HepG2 (cell line): ENCODE results near the gene WWC1. TPM values are rescaled to one million over a fixed set of nuclear protein-coding genes. Genes with fewer than 3 reads are reported as not detected.

ENCODE experiments used
- ARID3A ChIP-seq: IDR thresholded peaks from 2 replicates; pipeline ENCODE4 v1.6.1; 2012; ENCODE audit warnings: low read depth, low read length, improper control_type of control experiment
- ASH2L ChIP-seq: fragments of 300-600, 200-600 bp; sonication (generic); IDR thresholded peaks from 2 replicates; pipeline ENCODE4 v1.7.0; 2017; ENCODE audit warnings: low read depth, mild to moderate bottlenecking, moderate library complexity, mixed read lengths, low read length; ENCODE audit not compliant: insufficient read length
- ATF3 ChIP-seq: sonication (generic); formaldehyde crosslinking; IDR thresholded peaks from 2 replicates; pipeline ENCODE4 v1.4.0; 2020; ENCODE audit warnings: missing genetic modification reagents
- GATAD2A ChIP-seq: IDR thresholded peaks from 2 replicates; pipeline ENCODE4 v1.6.1; 2016
- GZF1 ChIP-seq: sonication (generic); formaldehyde crosslinking; IDR thresholded peaks from 2 replicates; pipeline ENCODE4 v1.5.1; 2020; ENCODE audit warnings: mild to moderate bottlenecking, missing genetic modification reagents
- KDM5A ChIP-seq: fragments of 200-600 bp; sonication (generic); IDR thresholded peaks from 2 replicates; pipeline ENCODE4 v1.7.0; 2018; ENCODE audit warnings: antibody characterized with exemption, mild to moderate bottlenecking, low read length, borderline replicate concordance
- NR2F1 ChIP-seq, 2 experiments: fragments of 450-650 bp in 1 of 2; formaldehyde crosslinking in 1 of 2; IDR thresholded peaks; 2 replicates each; pipeline versions ENCODE4 v1.5.0 to v1.6.1; 2016 to 2020; ENCODE audit warnings: mild to moderate bottlenecking in 1 of 2, missing compliant biosample characterization in 1 of 2, missing genetic modification reagents in 1 of 2, moderate library complexity in 1 of 2
- RXRB ChIP-seq: IDR thresholded peaks from 2 replicates; pipeline ENCODE4 v1.6.1; 2016; ENCODE audit warnings: borderline replicate concordance, missing genetic modification reagents, missing compliant biosample characterization
- SIX4 ChIP-seq: sonication (generic); formaldehyde crosslinking; IDR thresholded peaks from 2 replicates; pipeline ENCODE4 v1.4.0; 2020; ENCODE audit warnings: missing genetic modification reagents
- SP5 ChIP-seq: IDR thresholded peaks from 2 replicates; pipeline ENCODE4 v1.6.1; 2016; ENCODE audit warnings: low read depth, borderline replicate concordance
- YY1 ChIP-seq: IDR thresholded peaks from 2 replicates; pipeline ENCODE4 v1.6.1; 2011; ENCODE audit warnings: low read length, low read depth, moderate library complexity, mild to moderate bottlenecking; ENCODE audit not compliant: insufficient read depth, insufficient replicate concordance
- ZBTB34 ChIP-seq: sonication (generic); formaldehyde crosslinking; IDR thresholded peaks from 2 replicates; pipeline ENCODE4 v1.8.0; 2022; ENCODE audit warnings: mild to moderate bottlenecking, missing genetic modification reagents
- ZBTB43 ChIP-seq: sonication (generic); formaldehyde crosslinking; conservative IDR thresholded peaks from 2 replicates; pipeline ENCODE4 v1.4.0; 2020; ENCODE audit warnings: missing genetic modification reagents
- ZFP41 ChIP-seq: sonication (generic); formaldehyde crosslinking; IDR thresholded peaks from 2 replicates; pipeline ENCODE4 v1.4.0; 2020; ENCODE audit warnings: mild to moderate bottlenecking, missing genetic modification reagents, borderline replicate concordance
- ZFX ChIP-seq: sonication (generic); formaldehyde crosslinking; IDR thresholded peaks from 2 replicates; pipeline ENCODE4 v1.4.0; 2020; ENCODE audit warnings: mild to moderate bottlenecking, low read depth, missing genetic modification reagents, moderate library complexity
- ZNF18 ChIP-seq: sonication (generic); formaldehyde crosslinking; IDR thresholded peaks from 2 replicates; pipeline ENCODE4 v1.8.0; 2022; ENCODE audit warnings: mild to moderate bottlenecking, missing genetic modification reagents; ENCODE audit not compliant: insufficient replicate concordance
- ZNF230 ChIP-seq: sonication (generic); formaldehyde crosslinking; IDR thresholded peaks from 2 replicates; pipeline ENCODE4 v1.4.0; 2020; ENCODE audit warnings: mild to moderate bottlenecking, missing genetic modification reagents
- ZNF354B ChIP-seq: sonication (generic); formaldehyde crosslinking; IDR thresholded peaks from 2 replicates; pipeline ENCODE4 v1.8.0; 2022; ENCODE audit warnings: mild to moderate bottlenecking, missing genetic modification reagents
- ZNF362 ChIP-seq: sonication (generic); formaldehyde crosslinking; IDR thresholded peaks from 2 replicates; pipeline ENCODE4 v1.4.0; 2020; ENCODE audit warnings: missing genetic modification reagents, mild to moderate bottlenecking, borderline replicate concordance
- ZNF451 ChIP-seq: sonication (generic); formaldehyde crosslinking; IDR thresholded peaks from 2 replicates; pipeline ENCODE4 v1.5.0; 2020; ENCODE audit warnings: mild to moderate bottlenecking, missing genetic modification reagents
- ZNF460 ChIP-seq: sonication (generic); formaldehyde crosslinking; IDR thresholded peaks from 2 replicates; pipeline ENCODE4 v1.5.1; 2020; ENCODE audit warnings: missing genetic modification reagents, mild to moderate bottlenecking, borderline replicate concordance
- ZNF468 ChIP-seq: sonication (generic); formaldehyde crosslinking; IDR thresholded peaks from 2 replicates; pipeline ENCODE4 v1.8.0; 2022; ENCODE audit warnings: mild to moderate bottlenecking, moderate library complexity, missing genetic modification reagents
- polyA plus RNA-seq, 8 experiments: library from polyadenylated mRNA; depleted of rRNA in 3 of 8; stranded (reverse) in 7 of 8; unstranded in 1 of 8; fragments of >200 nt; fragmentation: Illumina TruSeq in 4 of 8; extraction: Trizol in 4 of 8; gene quantifications; 2 replicates each; pipeline versions ENCODE4 v1.2.1 to v1.2.3, GENCODE V29; 2011 to 2016; ENCODE audit warnings: low read depth in 4 of 8, missing spikeins in 1 of 8, mixed read lengths in 1 of 8; ENCODE audit not compliant: insufficient read depth in 1 of 8
- total RNA-seq, 5 experiments: library from RNA; depleted of rRNA; stranded (reverse); fragments of >200 nt; fragmentation: Illumina TruSeq; extraction: Trizol; gene quantifications; 2 replicates each; pipeline ENCODE4 v1.2.3, GENCODE V29; 2016; ENCODE audit warnings: low read depth in 1 of 5

The WWC1 gene
- total and polyA plus RNA-seq, 2 of the 13 experiments (the other 11 are each of a cell fraction or from before 2014, with no cell fraction given) = 8.3 to 17.9 TPM

- TF ChIP-seq ZNF354B (CRISPR knock-in tag) (no peak), ZNF460 (CRISPR knock-in tag) (no peak), ZFP41 (CRISPR knock-in tag) (no peak), ZNF468 (CRISPR knock-in tag) (no peak), ZBTB43 (CRISPR knock-in tag) (no peak), SIX4 (CRISPR knock-in tag) (0 out of 2 replicates have a peak, but pooled peaks have one; percentile 51), NR2F1 (CRISPR knock-in tag; IDR thresholded peaks at IDR 0.05) (no peak), GZF1 (CRISPR knock-in tag) (no peak), ZBTB34 (CRISPR knock-in tag) (no peak), SP5 (CRISPR knock-in tag) (no peak), ZNF230 (CRISPR knock-in tag) (no peak), ARID3A (no peak), GATAD2A (CRISPR knock-in tag) (peak; percentile 44; the same call in 1 of the 2 replicates), RXRB (0 out of 2 replicates have a peak, but pooled peaks have one; percentile 13), ZNF18 (CRISPR knock-in tag) (no peak), YY1 (no peak), ASH2L (no peak), ZNF362 (CRISPR knock-in tag) (no peak), ZFX (no peak), KDM5A (no peak), ATF3 (CRISPR knock-in tag) (peak; percentile 65), ZNF451 (CRISPR knock-in tag) (no peak)
These were observed 26.2 kb downstream of the WWC1 start (continued) for GRCh38 chr5:168317521-168318147.
